Measurements from ENCODE around the gene RFK. TPM values are rescaled to one million over a fixed set of nuclear protein-coding genes. Genes with fewer than 3 reads are reported as not detected.

RFK gene
- total RNA-seq, 1 donor from 2014 or later, result 26.8 TPM

DNA sequence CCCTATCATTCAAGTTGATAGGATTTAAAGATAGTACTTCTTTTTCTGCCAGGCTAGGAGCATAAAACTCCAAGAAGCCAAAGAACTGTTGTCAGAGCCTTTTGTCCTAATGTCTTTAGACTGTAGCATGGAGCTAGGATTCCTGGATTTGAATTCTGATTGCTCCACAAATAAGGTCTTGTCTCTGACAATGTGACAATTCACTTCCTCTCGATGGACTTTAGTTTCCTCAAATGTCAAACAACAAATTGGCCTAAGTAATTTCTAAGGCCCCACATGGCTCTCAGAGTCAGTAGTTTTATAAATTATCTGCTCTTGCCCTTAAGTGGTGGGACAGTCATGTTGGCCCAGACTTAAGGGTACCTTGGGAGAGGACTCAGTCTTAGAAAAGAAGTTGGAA is 36.7 kb downstream of the RFK start:
- Histone ChIP-seq H3K27me3 (ENCODE audit: insufficient read depth, low read length) (peaks cover 26% of the 10 kb centered on the region), H3K9me3 (ENCODE audit: insufficient read depth, low read depth, low read length) (no peaks in the 10 kb centered on the region), H4K20me1 (ENCODE audit: insufficient read depth, low read length) (no peaks in the 10 kb centered on the region), H2AFZ (ENCODE audit: low read depth, low read length) (no peak overlapping the region), H3K4me3 (ENCODE audit: insufficient read depth, low read depth, low read length) (no peak overlapping the region), H3K9ac (ENCODE audit: low read length) (no peak overlapping the region), H3K4me1 (ENCODE audit: insufficient read depth, low read length) (no peaks in the 10 kb centered on the region), H3K4me2 (ENCODE audit: low read length) (no peak overlapping the region), H3K36me3 (ENCODE audit: insufficient read depth, low read length) (no peaks in the 10 kb centered on the region), H3K27ac (ENCODE audit: low read depth, low read length) (no peak overlapping the region), H3K79me2 (ENCODE audit: insufficient read depth, low read length) (no peaks in the 10 kb centered on the region)
- peaks cover 8% of the 10 kb centered on the region for H3K9me3 Mint-ChIP-seq (ENCODE audit: unreplicated experiment)
- peaks cover 48% of the 10 kb centered on the region for H3K27me3 Mint-ChIP-seq (ENCODE audit: low read depth, unreplicated experiment)
- FAIRE-seq, result no peak
- no peak for DNase-seq (ENCODE audit: low read depth)
- peaks cover 1% of the 10 kb centered on the region for H3K36me3 Mint-ChIP-seq (ENCODE audit: low read depth, unreplicated experiment)
- no peak overlapping the region for H3K27ac Mint-ChIP-seq (ENCODE audit: unreplicated experiment)
- TF ChIP-seq, protein P1, sequence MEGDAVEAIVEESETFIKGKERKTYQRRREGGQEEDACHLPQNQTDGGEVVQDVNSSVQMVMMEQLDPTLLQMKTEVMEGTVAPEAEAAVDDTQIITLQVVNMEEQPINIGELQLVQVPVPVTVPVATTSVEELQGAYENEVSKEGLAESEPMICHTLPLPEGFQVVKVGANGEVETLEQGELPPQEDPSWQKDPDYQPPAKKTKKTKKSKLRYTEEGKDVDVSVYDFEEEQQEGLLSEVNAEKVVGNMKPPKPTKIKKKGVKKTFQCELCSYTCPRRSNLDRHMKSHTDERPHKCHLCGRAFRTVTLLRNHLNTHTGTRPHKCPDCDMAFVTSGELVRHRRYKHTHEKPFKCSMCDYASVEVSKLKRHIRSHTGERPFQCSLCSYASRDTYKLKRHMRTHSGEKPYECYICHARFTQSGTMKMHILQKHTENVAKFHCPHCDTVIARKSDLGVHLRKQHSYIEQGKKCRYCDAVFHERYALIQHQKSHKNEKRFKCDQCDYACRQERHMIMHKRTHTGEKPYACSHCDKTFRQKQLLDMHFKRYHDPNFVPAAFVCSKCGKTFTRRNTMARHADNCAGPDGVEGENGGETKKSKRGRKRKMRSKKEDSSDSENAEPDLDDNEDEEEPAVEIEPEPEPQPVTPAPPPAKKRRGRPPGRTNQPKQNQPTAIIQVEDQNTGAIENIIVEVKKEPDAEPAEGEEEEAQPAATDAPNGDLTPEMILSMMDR (IDR thresholded peaks at IDR 0.05; ENCODE audit: insufficient read depth, low read depth, low read length), result no peak
- no peak overlapping the region for H3K4me3 Mint-ChIP-seq (ENCODE audit: unreplicated experiment)
- H3K4me1 Mint-ChIP-seq (ENCODE audit: low read depth, unreplicated experiment), result peaks cover 5% of the 10 kb centered on the region

DNA sequence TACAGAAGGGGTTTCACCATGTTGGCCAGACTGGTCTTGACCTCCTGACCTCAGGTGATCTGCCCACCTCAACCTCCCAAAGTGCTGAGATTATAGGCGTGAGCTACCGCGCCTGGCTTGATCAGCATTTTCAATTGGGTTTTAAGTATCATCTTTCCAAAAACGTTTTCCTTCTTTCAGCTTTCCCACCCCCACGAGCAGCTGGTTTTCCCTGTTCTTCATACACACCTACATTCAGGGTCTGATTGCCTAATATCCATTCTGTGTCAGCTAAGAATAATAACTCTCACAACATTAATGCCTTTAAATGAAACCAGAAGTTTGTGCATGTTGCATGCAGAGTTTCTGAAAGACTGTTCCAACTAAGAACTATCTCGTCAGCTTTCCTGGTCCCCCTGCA is 38.3 kb downstream of the RFK start:
- Mint-ChIP-seq H3K4me3 (ENCODE audit: unreplicated experiment) (no peak overlapping the region), H3K27ac (ENCODE audit: unreplicated experiment) (no peak overlapping the region)

DNA sequence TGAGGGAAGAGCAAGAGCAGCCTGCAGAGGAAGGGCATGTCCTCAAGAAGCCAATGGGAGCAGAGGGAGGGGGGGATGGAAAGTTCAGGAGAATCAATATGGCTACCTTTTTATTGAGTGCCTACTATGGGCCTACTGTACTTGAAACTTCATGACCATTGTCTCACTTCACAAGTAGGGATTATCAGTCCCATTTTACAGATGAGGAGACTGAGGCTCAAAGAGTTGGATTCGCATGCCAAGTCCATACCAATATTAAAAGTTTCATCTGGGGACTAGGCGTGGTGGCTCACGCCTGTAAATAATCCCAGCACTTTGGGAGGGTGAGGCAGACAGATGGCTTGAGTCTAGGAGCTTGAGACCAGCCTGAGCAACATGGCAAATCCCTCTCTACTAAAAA is 40.0 kb downstream of the RFK start:
- H3K4me3 Mint-ChIP-seq (ENCODE audit: unreplicated experiment), result no peak overlapping the region
- no peaks in the 10 kb centered on the region for H3K9me3 ChIP-seq (ENCODE audit: insufficient read depth, low read depth, low read length)
- no peak overlapping the region for H3K9ac ChIP-seq (ENCODE audit: low read length)
- no peaks in the 10 kb centered on the region for H3K4me1 ChIP-seq (ENCODE audit: insufficient read depth, low read length)
- H2AFZ ChIP-seq (ENCODE audit: low read depth, low read length), result no peak overlapping the region
- DNase-seq (ENCODE audit: low read depth) (no peak), FAIRE-seq (no peak)
- no peaks in the 10 kb centered on the region for H3K36me3 ChIP-seq (ENCODE audit: insufficient read depth, low read length)
- peaks cover 1% of the 10 kb centered on the region for H3K36me3 Mint-ChIP-seq (ENCODE audit: low read depth, unreplicated experiment)
- no peaks in the 10 kb centered on the region for H4K20me1 ChIP-seq (ENCODE audit: insufficient read depth, low read length)
- no peaks in the 10 kb centered on the region for H3K79me2 ChIP-seq (ENCODE audit: insufficient read depth, low read length)
- H3K27ac Mint-ChIP-seq (ENCODE audit: unreplicated experiment), result no peak overlapping the region
- TF ChIP-seq, protein P1 (IDR thresholded peaks at IDR 0.05; ENCODE audit: insufficient read depth, low read depth, low read length), result no peak
- TF ChIP-seq EZH2 (IDR thresholded peaks at IDR 0.05; ENCODE audit: insufficient read depth, low read length), result no peak
- H3K4me3 ChIP-seq (ENCODE audit: insufficient read depth, low read depth, low read length), result no peak overlapping the region
- no peak overlapping the region for H3K27ac ChIP-seq (ENCODE audit: low read depth, low read length)
- peaks cover 42% of the 10 kb centered on the region for H3K27me3 ChIP-seq (ENCODE audit: insufficient read depth, low read length)
- peaks cover 8% of the 10 kb centered on the region for H3K9me3 Mint-ChIP-seq (ENCODE audit: unreplicated experiment)
- H3K4me1 Mint-ChIP-seq (ENCODE audit: low read depth, unreplicated experiment), result peaks cover 5% of the 10 kb centered on the region
- no peak overlapping the region for H3K4me2 ChIP-seq (ENCODE audit: low read length)
- peaks cover 58% of the 10 kb centered on the region for H3K27me3 Mint-ChIP-seq (ENCODE audit: low read depth, unreplicated experiment)

More for the DNA sequence above, 38.3 kb downstream of the RFK start:
- peaks cover 1% of the 10 kb centered on the region for H3K36me3 Mint-ChIP-seq (ENCODE audit: low read depth, unreplicated experiment)
- no peak overlapping the region for H3K9ac ChIP-seq (ENCODE audit: low read length)
- no peak for TF ChIP-seq EZH2 (IDR thresholded peaks at IDR 0.05; ENCODE audit: insufficient read depth, low read length)
- TF ChIP-seq, protein P1 (IDR thresholded peaks at IDR 0.05; ENCODE audit: insufficient read depth, low read depth, low read length), result no peak
- peaks cover 8% of the 10 kb centered on the region for H3K9me3 Mint-ChIP-seq (ENCODE audit: unreplicated experiment)
- peaks cover 5% of the 10 kb centered on the region for H3K4me1 Mint-ChIP-seq (ENCODE audit: low read depth, unreplicated experiment)
- H3K27ac ChIP-seq (ENCODE audit: low read depth, low read length), result no peak overlapping the region
- H3K4me3 ChIP-seq (ENCODE audit: insufficient read depth, low read depth, low read length), result no peak overlapping the region
- H3K27me3 ChIP-seq (ENCODE audit: insufficient read depth, low read length), result peaks cover 34% of the 10 kb centered on the region
- peaks cover 58% of the 10 kb centered on the region for H3K27me3 Mint-ChIP-seq (ENCODE audit: low read depth, unreplicated experiment)
- H3K9me3 ChIP-seq (ENCODE audit: insufficient read depth, low read depth, low read length), result no peaks in the 10 kb centered on the region
- no peaks in the 10 kb centered on the region for H3K4me1 ChIP-seq (ENCODE audit: insufficient read depth, low read length)
- no peaks in the 10 kb centered on the region for H4K20me1 ChIP-seq (ENCODE audit: insufficient read depth, low read length)
- no peak overlapping the region for H3K4me2 ChIP-seq (ENCODE audit: low read length)
- H3K36me3 ChIP-seq (ENCODE audit: insufficient read depth, low read length), result no peaks in the 10 kb centered on the region
- no peak overlapping the region for H2AFZ ChIP-seq (ENCODE audit: low read depth, low read length)
- FAIRE-seq (no peak), DNase-seq (ENCODE audit: low read depth) (no peak)
- no peaks in the 10 kb centered on the region for H3K79me2 ChIP-seq (ENCODE audit: insufficient read depth, low read length)
